HepG2 (cell line): ENCODE data around the gene SLCO4A1. TPM values are rescaled to one million over a fixed set of nuclear protein-coding genes. Genes with fewer than 3 reads are reported as not detected.
A peak's percentile ranks its signal among the peaks of the same experiment; 100 is the strongest.

Source experiments
- AGO2 ChIP-seq: fragments of 200-400 bp; formaldehyde crosslinking; optimal IDR thresholded peaks from 2 replicates; pipeline ENCODE3; 2017; ENCODE audit warnings: mild to moderate bottlenecking, low read depth, low read length, moderate library complexity
- BORCS8-MEF2B ChIP-seq: sonication (generic); formaldehyde crosslinking; IDR thresholded peaks from 2 replicates; pipeline ENCODE4 v1.8.0; 2022; ENCODE audit warnings: mild to moderate bottlenecking, missing genetic modification reagents
- CBX1 ChIP-seq: IDR thresholded peaks from one replicate; pipeline ENCODE4 v1.6.1; 2016; ENCODE audit warnings: antibody characterized with exemption, low read depth
- ETV5 ChIP-seq: IDR thresholded peaks from 2 replicates; pipeline ENCODE4 v1.6.1; 2018; ENCODE audit warnings: missing biosample characterization, missing genetic modification reagents, inconsistent platforms, borderline replicate concordance
- JUN ChIP-seq: sonication (generic); formaldehyde crosslinking; IDR thresholded peaks from 2 replicates; pipeline ENCODE4 v1.4.0; 2020; ENCODE audit warnings: mild to moderate bottlenecking, missing genetic modification reagents
- KDM3A ChIP-seq: IDR thresholded peaks from 2 replicates; pipeline ENCODE4 v1.6.1; 2018; ENCODE audit warnings: low read depth, missing compliant biosample characterization
- MIER2 ChIP-seq: IDR thresholded peaks from 2 replicates; pipeline ENCODE4 v1.6.1; 2016; ENCODE audit warnings: missing biosample characterization, missing genetic modification reagents
- MTA1 ChIP-seq: sonication (generic); formaldehyde crosslinking; IDR thresholded peaks from 2 replicates; pipeline ENCODE4 v1.4.0; 2020; ENCODE audit warnings: missing genetic modification reagents, mild to moderate bottlenecking, borderline replicate concordance
- SALL2 ChIP-seq: sonication (generic); formaldehyde crosslinking; IDR thresholded peaks from 2 replicates; pipeline ENCODE4 v1.8.1; 2023; ENCODE audit warnings: mild to moderate bottlenecking, missing genetic modification reagents, inconsistent platforms
- SMYD3 ChIP-seq: sonication (generic); formaldehyde crosslinking; IDR thresholded peaks from 2 replicates; pipeline ENCODE4 v1.8.1; 2023; ENCODE audit warnings: mild to moderate bottlenecking, missing genetic modification reagents
- TARDBP ChIP-seq: sonication (generic); formaldehyde crosslinking; IDR thresholded peaks from 2 replicates; pipeline ENCODE4 v1.8.0; 2022; ENCODE audit warnings: mild to moderate bottlenecking, missing genetic modification reagents
- TFAP4 ChIP-seq: sonication (generic); IDR thresholded peaks from 2 replicates; pipeline ENCODE4 v1.6.1; 2016; ENCODE audit warnings: low read depth, borderline replicate concordance
- UBTF ChIP-seq: sonication (generic); formaldehyde crosslinking; IDR thresholded peaks from 2 replicates; pipeline ENCODE4 v1.4.0; 2020; ENCODE audit warnings: mild to moderate bottlenecking, missing genetic modification reagents
- ZBTB7B ChIP-seq: sonication (generic); formaldehyde crosslinking; IDR thresholded peaks from 2 replicates; pipeline ENCODE4 v1.4.0; 2020; ENCODE audit warnings: missing genetic modification reagents
- ZFP1 ChIP-seq: IDR thresholded peaks from 2 replicates; pipeline ENCODE4 v1.6.1; 2016
- ZMYM2 ChIP-seq: sonication (generic); formaldehyde crosslinking; IDR thresholded peaks from 2 replicates; pipeline ENCODE4 v1.8.0; 2022; ENCODE audit warnings: mild to moderate bottlenecking, missing genetic modification reagents
- ZNF3 ChIP-seq: IDR thresholded peaks from 2 replicates; pipeline ENCODE4 v1.7.0; 2017; ENCODE audit warnings: inconsistent platforms
- ZNF331 ChIP-seq: sonication (generic); formaldehyde crosslinking; IDR thresholded peaks from 2 replicates; pipeline ENCODE4 v1.4.0; 2020; ENCODE audit warnings: missing genetic modification reagents
- ZNF33B ChIP-seq: sonication (generic); formaldehyde crosslinking; IDR thresholded peaks from 2 replicates; pipeline ENCODE4 v1.5.1; 2020; ENCODE audit warnings: mild to moderate bottlenecking, missing genetic modification reagents
- ZNF512 ChIP-seq: sonication (generic); formaldehyde crosslinking; IDR thresholded peaks from 2 replicates; pipeline ENCODE4 v1.4.0; 2020; ENCODE audit warnings: mild to moderate bottlenecking, missing genetic modification reagents
- ZNF687 ChIP-seq: sonication (generic); formaldehyde crosslinking; IDR thresholded peaks from 2 replicates; pipeline ENCODE4 v1.5.1; 2020; ENCODE audit warnings: mild to moderate bottlenecking, missing genetic modification reagents, moderate library complexity
- ZNF776 ChIP-seq: sonication (generic); formaldehyde crosslinking; IDR thresholded peaks from 2 replicates; pipeline ENCODE4 v1.4.0; 2020; ENCODE audit warnings: mild to moderate bottlenecking, missing genetic modification reagents
- polyA plus RNA-seq, 8 experiments: library from polyadenylated mRNA; depleted of rRNA in 3 of 8; stranded (reverse) in 7 of 8; unstranded in 1 of 8; fragments of >200 nt; fragmentation: Illumina TruSeq in 4 of 8; extraction: Trizol in 4 of 8; gene quantifications; 2 replicates each; pipeline versions ENCODE4 v1.2.1 to v1.2.3, GENCODE V29; 2011 to 2016; ENCODE audit warnings: low read depth in 4 of 8, missing spikeins in 1 of 8, mixed read lengths in 1 of 8; ENCODE audit not compliant: insufficient read depth in 1 of 8
- total RNA-seq, 5 experiments: library from RNA; depleted of rRNA; stranded (reverse); fragments of >200 nt; fragmentation: Illumina TruSeq; extraction: Trizol; gene quantifications; 2 replicates each; pipeline ENCODE4 v1.2.3, GENCODE V29; 2016; ENCODE audit warnings: low read depth in 1 of 5

The SLCO4A1 gene
- total and polyA plus RNA-seq, 2 of the 13 experiments (the other 11 are each of a cell fraction or from before 2014, with no cell fraction given) = 55.5 to 112 TPM

GRCh38 chr20:62668441-62669027 lies 26.2 kb downstream of the SLCO4A1 start (continued):
- TF ChIP-seq TFAP4 (no peak), MIER2 (peak; percentile 44; the same call in 1 of the 2 replicates), ZNF3 (0 out of 2 replicates have a peak, but pooled peaks have one; percentile 58), ZMYM2 (CRISPR knock-in tag) (peak; percentile 93), ZNF687 (CRISPR knock-in tag) (peak; percentile 32), BORCS8-MEF2B (peak; percentile 62; the same call in 1 of the 2 replicates), KDM3A (0 out of 2 replicates have a peak, but pooled peaks have one; percentile 43), ZNF512 (CRISPR knock-in tag) (0 out of 2 replicates have a peak, but pooled peaks have one; percentile 65), ETV5 (CRISPR knock-in tag) (peak; percentile 49), TARDBP (CRISPR knock-in tag) (peak; percentile 87), JUN (CRISPR knock-in tag) (no peak), CBX1 (peak; percentile 56), ZNF33B (CRISPR knock-in tag) (no peak), MTA1 (CRISPR knock-in tag) (no peak), UBTF (CRISPR knock-in tag) (peak; percentile 47; the same call in 1 of the 2 replicates), SMYD3 (CRISPR knock-in tag) (no peak), AGO2 (peak; percentile 77), SALL2 (peak; percentile 52; the same call in 1 of the 2 replicates), ZNF776 (CRISPR knock-in tag) (no peak), ZNF331 (peak; percentile 59; the same call in 1 of the 2 replicates), ZBTB7B (CRISPR knock-in tag) (peak; percentile 70; the same call in 1 of the 2 replicates), ZFP1 (CRISPR knock-in tag) (0 out of 2 replicates have a peak, but pooled peaks have one; percentile 51)
